Measurements from ENCODE around the gene HABP4.
"Not testable (repeated sequence)": the region's sequence is repeated elsewhere in the genome, so short reads cannot be mapped to it uniquely, and the experiment has no call there.

HABP4 gene

DNA sequence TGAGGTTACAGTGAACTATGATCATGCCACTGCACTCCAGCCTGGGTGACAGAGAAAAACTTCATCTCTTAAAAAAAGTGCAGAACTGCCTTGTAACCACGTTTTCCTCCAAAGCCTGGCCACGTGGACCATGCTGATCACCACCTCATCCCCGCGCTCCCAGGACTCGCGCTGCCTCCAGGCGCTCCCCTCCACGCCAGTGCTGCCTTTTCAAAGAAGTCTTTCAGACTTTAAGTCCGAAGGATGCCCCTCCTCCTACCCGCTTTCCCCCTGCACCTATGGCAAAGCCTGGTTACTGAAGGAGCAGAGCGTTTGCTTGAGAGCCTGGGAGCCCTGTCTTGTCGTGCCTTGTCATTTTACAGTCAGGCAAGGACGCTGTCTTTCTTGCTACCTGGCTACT is 43.8 kb downstream of the HABP4 start:
- H3K4me3 ChIP-seq (ENCODE audit: low read depth, low read length): no peak overlapping the region
- H3K36me3 ChIP-seq (ENCODE audit: control insufficient read depth, insufficient read depth, low read length): peaks cover 14% of the 10 kb centered on the region
- no peaks in the 10 kb centered on the region for H3K9me3 ChIP-seq (ENCODE audit: control insufficient read depth, insufficient read depth, low read length)
- H3K9ac ChIP-seq (ENCODE audit: low read depth, low read length): no peak overlapping the region
- H3K27me3 ChIP-seq (ENCODE audit: control insufficient read depth, insufficient read depth, low read length): no peaks in the 10 kb centered on the region
- H3K4me1 ChIP-seq (ENCODE audit: control insufficient read depth, insufficient read depth, low read length): no peaks in the 10 kb centered on the region

DNA sequence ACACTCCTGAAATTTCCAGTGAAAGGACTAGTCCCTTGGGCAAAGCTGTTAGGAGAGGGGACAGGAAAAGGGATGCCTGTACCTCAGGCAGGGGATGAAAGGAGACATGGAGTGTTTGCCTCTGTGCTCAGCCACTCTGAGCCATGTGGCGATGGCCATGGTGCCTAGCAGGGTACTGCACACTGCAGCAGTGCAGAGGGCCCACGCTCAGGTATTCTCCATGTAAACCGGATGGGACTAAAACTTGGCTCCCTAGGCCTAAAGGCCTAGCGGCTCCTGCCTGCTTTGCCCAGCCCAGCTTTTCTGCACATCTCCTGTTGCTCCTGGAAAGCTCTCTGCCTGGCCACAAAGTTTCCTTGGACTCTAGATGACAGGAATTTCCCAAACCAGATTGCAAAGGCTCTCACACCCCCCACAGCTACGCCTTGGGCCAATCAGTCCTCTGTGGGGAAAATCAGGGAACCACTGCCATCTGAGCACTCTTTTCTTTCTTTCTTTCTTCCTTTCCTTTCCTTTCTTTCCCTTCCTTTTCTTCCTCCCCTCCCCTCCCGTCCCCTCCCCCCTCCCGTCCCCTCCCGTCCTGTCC is 44.3 kb downstream of the HABP4 start:
- peak overlapping the region; percentile 26 for H3K9ac ChIP-seq (ENCODE audit: low read depth, low read length)
- H3K36me3 ChIP-seq (ENCODE audit: control insufficient read depth, insufficient read depth, low read length): peaks cover 14% of the 10 kb centered on the region
- no peaks in the 10 kb centered on the region for H3K4me1 ChIP-seq (ENCODE audit: control insufficient read depth, insufficient read depth, low read length)
- H3K9me3 ChIP-seq (ENCODE audit: control insufficient read depth, insufficient read depth, low read length): no peaks in the 10 kb centered on the region
- no peak overlapping the region for H3K4me3 ChIP-seq (ENCODE audit: low read depth, low read length)
- no peaks in the 10 kb centered on the region for H3K27me3 ChIP-seq (ENCODE audit: control insufficient read depth, insufficient read depth, low read length)

DNA sequence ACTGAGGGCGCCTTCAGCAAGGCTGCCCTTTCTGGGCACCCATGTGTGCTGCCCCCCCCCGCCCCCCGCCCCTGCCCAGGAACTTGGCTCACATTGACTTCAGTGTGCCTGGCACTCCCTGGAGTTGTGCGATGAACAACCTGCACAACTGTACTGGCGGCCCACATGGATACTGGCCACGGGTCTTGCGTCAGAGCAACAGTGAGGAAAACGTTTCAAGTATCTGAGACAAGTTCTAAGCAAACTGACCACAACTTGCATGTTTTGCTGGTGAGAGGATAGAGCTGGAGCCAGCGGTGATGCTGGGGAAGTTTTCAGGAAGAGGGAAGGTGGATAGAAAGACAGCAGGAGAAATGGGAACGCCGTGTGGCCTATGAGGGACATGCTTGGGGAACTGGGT is 45.4 kb downstream of the HABP4 start:
- H3K4me3 ChIP-seq (ENCODE audit: low read depth, low read length): no peak overlapping the region
- no peaks in the 10 kb centered on the region for H3K4me1 ChIP-seq (ENCODE audit: control insufficient read depth, insufficient read depth, low read length)
- H3K27me3 ChIP-seq (ENCODE audit: control insufficient read depth, insufficient read depth, low read length): no peaks in the 10 kb centered on the region
- peaks cover 14% of the 10 kb centered on the region for H3K36me3 ChIP-seq (ENCODE audit: control insufficient read depth, insufficient read depth, low read length)
- H3K9ac ChIP-seq (ENCODE audit: low read depth, low read length): no peak overlapping the region
- no peaks in the 10 kb centered on the region for H3K9me3 ChIP-seq (ENCODE audit: control insufficient read depth, insufficient read depth, low read length)

DNA sequence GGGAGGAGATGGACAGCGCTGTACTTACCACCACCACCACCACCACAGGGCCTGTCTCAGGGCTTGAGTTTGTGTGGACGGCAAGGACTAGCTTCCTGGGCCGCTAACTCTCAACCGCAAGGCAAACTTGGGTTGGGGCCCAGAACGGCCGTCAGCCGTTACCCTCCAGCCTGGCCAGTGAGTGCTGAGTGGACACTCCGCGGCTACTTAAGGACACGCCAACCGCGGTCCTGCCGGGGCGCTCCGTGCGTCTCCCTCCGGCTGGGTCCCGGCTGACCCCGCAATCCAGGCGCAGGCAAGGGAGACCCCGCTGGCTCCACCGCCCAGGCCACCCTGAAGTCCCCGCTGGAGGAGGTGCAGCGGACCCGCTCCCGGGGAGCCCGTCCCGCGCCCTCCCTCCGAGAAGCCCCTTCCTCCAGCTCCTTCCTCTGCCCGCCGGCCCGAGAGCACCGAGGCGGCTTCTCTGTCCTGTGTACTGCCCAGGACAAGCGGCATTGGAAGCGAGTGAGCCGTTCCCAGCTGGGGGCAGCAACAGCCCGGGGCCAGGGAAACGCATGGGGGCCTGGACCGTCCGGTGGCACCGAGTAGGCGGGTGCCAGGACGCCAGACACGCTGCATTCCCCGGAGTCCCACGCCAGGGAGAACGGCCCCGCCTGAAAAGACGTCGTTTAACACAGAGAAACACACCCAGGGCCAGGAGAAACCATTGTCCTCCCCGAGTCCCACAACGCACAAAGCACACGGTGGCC is 46.6 kb downstream of the HABP4 start:
- Histone ChIP-seq H3K36me3 (ENCODE audit: control insufficient read depth, insufficient read depth, low read length) (peaks cover 9% of the 10 kb centered on the region), H3K4me3 (ENCODE audit: low read depth, low read length) (no peak overlapping the region), H3K27me3 (ENCODE audit: control insufficient read depth, insufficient read depth, low read length) (no peaks in the 10 kb centered on the region), H3K9me3 (ENCODE audit: control insufficient read depth, insufficient read depth, low read length) (no peaks in the 10 kb centered on the region), H3K9ac (ENCODE audit: low read depth, low read length) (no peak overlapping the region), H3K4me1 (ENCODE audit: control insufficient read depth, insufficient read depth, low read length) (no peaks in the 10 kb centered on the region)

DNA sequence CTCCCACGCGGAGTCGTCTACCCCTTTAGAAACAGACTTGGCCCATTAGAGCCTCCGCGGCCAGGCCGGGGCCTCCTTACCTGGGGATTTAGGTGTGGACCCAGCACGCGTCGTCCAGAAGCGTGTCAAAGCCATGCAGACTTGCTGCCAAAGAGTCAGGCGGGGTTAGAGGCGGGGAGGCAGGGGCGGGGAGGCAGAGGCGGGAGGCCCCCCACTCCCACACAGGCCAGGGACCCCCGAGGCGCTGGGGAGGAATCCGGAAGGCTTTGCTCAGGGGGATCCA is 47.1 kb downstream of the HABP4 start:
- peaks cover 9% of the 10 kb centered on the region for H3K36me3 ChIP-seq (ENCODE audit: control insufficient read depth, insufficient read depth, low read length)
- H3K9me3 ChIP-seq (ENCODE audit: control insufficient read depth, insufficient read depth, low read length): no peaks in the 10 kb centered on the region
- no peak overlapping the region for H3K4me3 ChIP-seq (ENCODE audit: low read depth, low read length)
- H3K9ac ChIP-seq (ENCODE audit: low read depth, low read length): no peak overlapping the region
- no peaks in the 10 kb centered on the region for H3K4me1 ChIP-seq (ENCODE audit: control insufficient read depth, insufficient read depth, low read length)
- H3K27me3 ChIP-seq (ENCODE audit: control insufficient read depth, insufficient read depth, low read length): no peaks in the 10 kb centered on the region

DNA sequence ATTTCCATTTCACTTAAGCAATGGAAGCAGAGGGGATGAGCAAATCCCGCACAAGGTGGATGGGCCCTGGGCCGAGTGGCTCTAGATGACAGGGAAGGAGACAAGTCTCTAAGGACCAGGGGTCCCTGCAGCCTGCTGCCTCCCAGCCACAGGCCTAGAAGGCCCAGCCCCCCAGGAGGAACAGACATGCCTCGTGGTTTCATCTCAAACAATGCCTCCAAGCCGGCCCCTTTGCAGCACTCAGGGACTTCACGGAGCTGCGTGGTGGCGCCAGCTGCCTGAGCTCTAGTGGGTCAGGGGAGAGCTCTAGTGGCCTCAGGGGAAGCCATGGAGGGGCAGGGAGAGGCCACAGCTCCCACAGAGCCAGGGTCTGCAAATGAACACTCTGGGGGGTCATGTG is 48.8 kb downstream of the HABP4 start:
- Histone ChIP-seq H3K9ac (ENCODE audit: low read depth, low read length) (no peak overlapping the region), H3K4me3 (ENCODE audit: low read depth, low read length) (no peak overlapping the region), H3K4me1 (ENCODE audit: control insufficient read depth, insufficient read depth, low read length) (peaks cover 8% of the 10 kb centered on the region), H3K27me3 (ENCODE audit: control insufficient read depth, insufficient read depth, low read length) (no peaks in the 10 kb centered on the region), H3K9me3 (ENCODE audit: control insufficient read depth, insufficient read depth, low read length) (no peaks in the 10 kb centered on the region), H3K36me3 (ENCODE audit: control insufficient read depth, insufficient read depth, low read length) (peaks cover 4% of the 10 kb centered on the region)

DNA sequence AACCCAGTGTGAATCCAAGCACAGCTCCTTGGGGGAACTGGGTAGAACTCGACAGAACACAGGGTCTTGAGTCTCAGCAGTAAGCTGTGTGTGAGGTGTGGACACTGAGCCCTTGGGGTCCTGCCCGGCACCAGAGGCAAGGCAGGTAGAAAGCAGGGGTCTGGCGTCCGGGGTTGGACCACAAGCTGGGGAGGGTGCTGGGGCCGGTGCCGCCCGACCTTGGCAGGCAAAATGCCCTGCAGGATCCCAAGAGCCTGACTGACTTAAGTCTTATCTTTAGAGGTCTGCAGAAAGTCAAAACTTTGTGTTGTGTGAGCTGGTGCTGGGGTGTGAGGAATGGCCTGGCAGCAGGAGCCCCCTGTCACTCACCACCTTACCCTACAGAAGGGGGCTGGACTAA is 49.3 kb downstream of the HABP4 start:
- no peaks in the 10 kb centered on the region for H3K27me3 ChIP-seq (ENCODE audit: control insufficient read depth, insufficient read depth, low read length)
- no peaks in the 10 kb centered on the region for H3K9me3 ChIP-seq (ENCODE audit: control insufficient read depth, insufficient read depth, low read length)
- peaks cover 8% of the 10 kb centered on the region for H3K4me1 ChIP-seq (ENCODE audit: control insufficient read depth, insufficient read depth, low read length)
- H3K9ac ChIP-seq (ENCODE audit: low read depth, low read length): no peak overlapping the region
- no peak overlapping the region for H3K4me3 ChIP-seq (ENCODE audit: low read depth, low read length)
- peaks cover 4% of the 10 kb centered on the region for H3K36me3 ChIP-seq (ENCODE audit: control insufficient read depth, insufficient read depth, low read length)

DNA sequence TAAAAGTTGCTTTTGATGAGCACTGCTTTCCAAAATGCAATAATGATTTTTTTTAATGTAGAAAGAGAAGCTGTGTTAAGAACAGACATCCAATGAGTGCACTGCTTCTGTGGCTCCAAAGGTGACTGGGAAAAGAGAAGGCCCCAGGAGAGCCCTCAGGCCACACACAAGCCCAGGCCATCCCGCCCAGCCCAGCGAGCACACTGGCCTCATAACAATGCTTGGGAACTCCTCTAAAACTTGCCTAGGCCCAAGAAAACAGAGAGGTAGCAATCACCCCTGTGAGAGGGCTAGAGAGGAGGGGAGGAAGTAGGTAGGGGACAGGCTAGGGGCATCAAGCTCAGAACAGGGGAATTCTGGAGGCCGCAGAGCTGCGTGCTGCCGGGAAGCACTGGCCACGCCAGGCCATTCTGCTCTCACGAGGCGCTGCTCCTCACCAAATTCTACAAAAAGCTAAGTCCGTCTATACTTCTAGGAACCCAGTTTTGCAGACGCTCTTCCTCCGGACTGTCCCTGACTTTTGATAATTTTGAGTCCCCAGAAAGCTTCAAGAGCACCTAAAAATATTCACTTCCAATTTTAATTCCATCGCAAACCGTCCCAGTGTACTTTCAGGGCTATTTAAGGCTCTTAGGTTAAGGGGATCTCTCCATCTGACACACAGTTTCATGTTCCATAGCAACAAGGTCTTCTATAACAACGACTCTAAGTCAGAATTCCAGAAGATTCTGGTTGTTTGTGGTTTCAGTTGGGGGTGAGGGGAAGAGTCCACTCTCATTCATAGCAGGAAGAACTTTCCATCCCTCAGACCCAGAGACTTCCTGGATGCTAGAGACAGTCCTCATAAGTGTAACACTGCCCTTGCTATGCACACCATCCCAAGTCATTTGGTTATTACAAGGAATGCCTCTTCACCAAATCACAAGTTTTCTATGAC is 51.0 kb downstream of the HABP4 start:
- Histone ChIP-seq H3K4me3 (ENCODE audit: low read depth, low read length) (no peak overlapping the region), H3K27me3 (ENCODE audit: control insufficient read depth, insufficient read depth, low read length) (no peaks in the 10 kb centered on the region), H3K36me3 (ENCODE audit: control insufficient read depth, insufficient read depth, low read length) (peaks cover 1% of the 10 kb centered on the region), H3K9me3 (ENCODE audit: control insufficient read depth, insufficient read depth, low read length) (no peaks in the 10 kb centered on the region), H3K9ac (ENCODE audit: low read depth, low read length) (no peak overlapping the region), H3K4me1 (ENCODE audit: control insufficient read depth, insufficient read depth, low read length) (peaks cover 8% of the 10 kb centered on the region)

DNA sequence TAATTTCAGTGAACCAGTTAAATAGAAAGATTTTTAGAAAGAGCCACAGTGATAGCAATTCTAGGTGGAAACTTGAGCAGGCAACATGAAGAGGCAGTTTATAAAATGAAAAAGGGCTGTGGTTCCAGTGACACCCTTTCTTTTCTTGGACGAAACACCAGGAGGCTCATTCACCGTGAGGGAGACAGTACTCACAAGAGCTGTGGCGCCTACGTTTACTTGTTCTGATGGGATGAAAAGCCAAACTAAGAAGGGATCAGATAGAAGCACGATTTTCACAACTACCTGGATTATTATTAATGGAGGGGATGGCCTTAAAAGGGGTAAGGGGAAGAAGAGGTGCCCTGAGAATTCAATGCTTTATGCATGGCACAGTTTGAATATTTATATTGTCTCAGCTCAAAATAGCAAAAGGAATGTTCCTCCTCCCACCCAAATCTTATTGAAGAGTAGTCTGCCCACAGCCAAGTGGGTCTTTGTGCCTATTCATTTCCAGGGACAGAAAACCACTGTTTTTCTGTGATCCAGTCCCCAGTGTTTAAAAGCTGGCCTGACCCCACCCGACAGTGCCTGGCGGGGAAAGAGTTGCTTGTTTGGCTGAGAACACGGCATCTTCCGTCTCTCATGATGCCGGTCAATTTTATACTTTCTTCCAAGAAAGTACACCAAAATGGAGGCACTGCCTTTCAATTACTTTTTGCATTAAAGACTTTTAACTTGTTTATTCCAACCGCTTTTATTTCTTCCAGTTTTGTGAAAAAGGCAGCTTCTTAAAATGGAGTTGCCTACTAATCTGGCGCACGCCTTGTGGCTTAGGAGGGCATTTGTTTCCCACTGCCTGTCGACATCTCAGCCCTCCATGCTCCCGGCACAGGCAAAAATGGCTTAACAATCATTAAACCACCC is 51.9 kb downstream of the HABP4 start:
- no peak overlapping the region for H3K9ac ChIP-seq (ENCODE audit: low read depth, low read length)
- no peaks in the 10 kb centered on the region for H3K36me3 ChIP-seq (ENCODE audit: control insufficient read depth, insufficient read depth, low read length)
- no peak overlapping the region for H3K4me3 ChIP-seq (ENCODE audit: low read depth, low read length)
- peaks cover 8% of the 10 kb centered on the region for H3K4me1 ChIP-seq (ENCODE audit: control insufficient read depth, insufficient read depth, low read length)
- H3K9me3 ChIP-seq (ENCODE audit: control insufficient read depth, insufficient read depth, low read length): no peaks in the 10 kb centered on the region
- no peaks in the 10 kb centered on the region for H3K27me3 ChIP-seq (ENCODE audit: control insufficient read depth, insufficient read depth, low read length)

DNA sequence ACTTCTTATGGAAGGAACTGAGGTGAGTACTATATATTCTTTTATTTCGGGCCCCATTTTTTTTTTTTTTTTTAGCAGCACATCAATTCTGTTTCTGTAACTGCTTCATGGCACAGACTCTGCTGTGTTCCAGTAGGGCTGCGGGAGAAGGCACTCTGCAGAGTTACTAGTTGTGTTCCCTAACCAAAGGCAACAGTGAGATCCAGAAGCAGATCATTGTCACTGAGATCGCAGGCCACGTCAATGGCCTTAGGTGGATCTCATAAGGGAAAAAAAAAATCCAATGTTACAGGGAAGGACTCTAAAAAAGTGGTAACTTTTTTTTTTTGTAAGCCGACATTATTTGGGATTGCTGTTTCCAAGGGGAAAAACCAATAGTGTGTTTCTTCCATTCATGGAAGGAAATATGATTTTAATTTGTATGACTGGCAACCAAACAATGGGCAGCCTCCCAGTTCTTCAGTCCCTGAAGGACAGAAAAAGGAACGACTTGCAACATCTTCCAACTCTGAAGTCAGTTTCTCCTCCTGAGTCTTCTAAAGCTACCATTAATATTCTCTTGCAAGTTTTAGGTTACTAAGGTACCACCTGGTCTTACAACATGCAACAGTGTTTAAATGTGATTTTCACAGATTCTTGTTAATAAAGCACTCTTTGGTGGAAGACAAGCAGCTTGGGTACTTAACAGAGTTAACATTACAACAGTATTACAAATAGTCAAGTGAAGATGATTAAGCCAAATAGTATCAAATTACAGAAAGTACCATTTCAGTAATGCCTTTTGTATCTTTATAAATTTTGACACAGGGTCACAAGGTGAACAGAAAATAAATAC is 52.8 kb downstream of the HABP4 start:
- H3K9me3 ChIP-seq (ENCODE audit: control insufficient read depth, insufficient read depth, low read length): no peaks in the 10 kb centered on the region
- no peak overlapping the region for H3K9ac ChIP-seq (ENCODE audit: low read depth, low read length)
- peaks cover 8% of the 10 kb centered on the region for H3K4me1 ChIP-seq (ENCODE audit: control insufficient read depth, insufficient read depth, low read length)
- H3K36me3 ChIP-seq (ENCODE audit: control insufficient read depth, insufficient read depth, low read length): no peaks in the 10 kb centered on the region
- H3K4me3 ChIP-seq (ENCODE audit: low read depth, low read length): no peak overlapping the region
- no peaks in the 10 kb centered on the region for H3K27me3 ChIP-seq (ENCODE audit: control insufficient read depth, insufficient read depth, low read length)

DNA sequence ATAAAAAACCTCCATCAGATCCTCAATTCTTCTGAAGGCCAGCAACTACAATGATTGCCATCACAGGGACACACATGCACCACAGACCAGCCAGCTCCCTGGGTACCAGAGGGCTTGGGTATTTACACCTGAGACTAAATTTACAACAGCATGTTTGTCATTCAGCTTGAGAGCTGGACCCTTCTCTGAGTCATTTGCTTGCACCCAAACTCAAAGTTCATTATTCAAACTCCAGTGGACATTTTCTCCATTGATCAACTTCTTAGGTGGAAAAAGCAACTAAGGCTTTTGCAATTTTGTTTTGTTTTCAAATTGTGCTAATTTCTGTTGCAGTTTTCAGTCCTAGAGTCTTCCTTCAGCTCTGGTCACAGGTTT is 53.4 kb downstream of the HABP4 start:
- H3K9me3 ChIP-seq (ENCODE audit: control insufficient read depth, insufficient read depth, low read length); H3K27me3 ChIP-seq (ENCODE audit: control insufficient read depth, insufficient read depth, low read length); H3K4me3 ChIP-seq (ENCODE audit: low read depth, low read length); H3K4me1 ChIP-seq (ENCODE audit: control insufficient read depth, insufficient read depth, low read length); H3K36me3 ChIP-seq (ENCODE audit: control insufficient read depth, insufficient read depth, low read length); H3K9ac ChIP-seq (ENCODE audit: low read depth, low read length): not testable (repeated sequence)

Data from iPS-15b (cell line).